KG1 (cell line): ENCODE results near the gene LMLN.
"Not testable (repeated sequence)": the region's sequence is repeated elsewhere in the genome, so short reads cannot be mapped to it uniquely, and the experiment has no call there.

Experiments
- DNase-seq: peaks from one replicate; lab custom pipeline; 2025; lab: John Stamatoyannopoulos, UW

Gene LMLN

GRCh38 chr3:197957790-197958133, 2.3 kb upstream of the LMLN start:
- no peak for DNase-seq

- DNase-seq = no peak
Observed at GRCh38 chr3:197958346-197958745, 1.7 kb upstream of the LMLN start.

GRCh38 chr3:197958848-197959247, 1.2 kb upstream of the LMLN start:
- DNase-seq = not testable (repeated sequence)

GRCh38 chr3:197959500-197959890, 522 bp upstream of the LMLN start:
- DNase-seq = no peak

- DNase-seq = no peak
Observed at GRCh38 chr3:197960694-197961581, 921 bp downstream of the LMLN start.

GRCh38 chr3:197961582-197961945, 1.5 kb downstream of the LMLN start:
- DNase-seq = no peak

- DNase-seq = no peak
Observed at GRCh38 chr3:197963019-197963637, 3.1 kb downstream of the LMLN start.

GRCh38 chr3:197967337-197967989, 7.4 kb downstream of the LMLN start:
- not testable (repeated sequence) for DNase-seq

- no peak for DNase-seq
Observed at GRCh38 chr3:197970588-197970987, 10.6 kb downstream of the LMLN start.

- no peak for DNase-seq
Observed at GRCh38 chr3:197974016-197974415, 14.0 kb downstream of the LMLN start.

- no peak for DNase-seq
Observed at GRCh38 chr3:197975311-197975710, 15.3 kb downstream of the LMLN start.

GRCh38 chr3:197983076-197983475, 23.1 kb downstream of the LMLN start:
- DNase-seq = no peak

- DNase-seq = no peak
Observed at GRCh38 chr3:197989651-197990050, 29.6 kb downstream of the LMLN start.

GRCh38 chr3:197994736-197995135, 34.7 kb downstream of the LMLN start:
- DNase-seq = no peak

GRCh38 chr3:197996855-197997254, 36.8 kb downstream of the LMLN start:
- DNase-seq = no peak

- DNase-seq = no peak
Observed at GRCh38 chr3:197997936-197998335, 37.9 kb downstream of the LMLN start.

- no peak for DNase-seq
Observed at GRCh38 chr3:198017090-198017489, 57.1 kb downstream of the LMLN start.

GRCh38 chr3:198018416-198018815, 58.4 kb downstream of the LMLN start:
- DNase-seq = no peak

GRCh38 chr3:198019115-198019514, 59.1 kb downstream of the LMLN start:
- DNase-seq = no peak

GRCh38 chr3:198021320-198021719, 61.3 kb downstream of the LMLN start:
- DNase-seq = no peak

- DNase-seq = no peak
Observed at GRCh38 chr3:198022604-198023003, 62.6 kb downstream of the LMLN start.

- DNase-seq = no peak
Observed at GRCh38 chr3:198025644-198026043, 65.6 kb downstream of the LMLN start.

- DNase-seq = no peak
Observed at GRCh38 chr3:198026620-198027019, 66.6 kb downstream of the LMLN start.
